MM.1S (cell line): ENCODE results near the gene IZUMO1R.

Source experiments
- CTCF ChIP-seq: fragments of 300-600 bp; sonication (generic); IDR thresholded peaks from 2 replicates; pipeline ENCODE4 v1.5.1; 2016; ENCODE audit warnings: antibody characterized with exemption, low read length, mixed read lengths
- EZH2 ChIP-seq: fragments of 300-600 bp; sonication (generic); optimal IDR thresholded peaks from 2 replicates; pipeline ENCODE3; 2017; ENCODE audit warnings: low read depth, mild to moderate bottlenecking, antibody characterized with exemption, low read length, mixed read lengths

GRCh38 chr11:94271885-94272372 is 32.5 kb upstream of the IZUMO1R start:
- TF ChIP-seq CTCF (no peak), EZH2 (no peak)
